ENCODE measurements around the gene TMEM81.

DNA sequence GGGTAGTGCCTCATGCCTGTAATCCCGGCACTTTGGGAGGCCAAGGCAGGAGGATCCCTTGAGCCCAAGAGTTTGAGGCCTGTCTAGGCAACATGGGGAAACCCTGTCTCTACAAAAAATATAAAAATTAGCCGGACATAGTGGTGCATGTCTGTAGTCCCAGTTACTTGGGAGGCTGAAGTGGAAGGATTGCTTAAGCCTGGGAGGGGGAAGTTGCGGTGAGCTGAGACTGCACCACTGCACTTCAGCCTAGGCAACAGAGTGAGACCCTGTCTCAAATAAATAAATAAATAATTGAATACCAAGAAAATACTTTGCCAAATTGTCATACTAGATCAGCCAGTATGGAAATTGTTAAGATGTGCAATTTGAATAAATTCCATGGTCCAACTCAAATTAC is 43.4 kb upstream of the TMEM81 start:
- TF ChIP-seq CEBPB (IDR thresholded peaks at IDR 0.05) (no peak), TAF1 (IDR thresholded peaks at IDR 0.05; ENCODE audit: low read depth) (no peak), REST (IDR thresholded peaks at IDR 0.05; ENCODE audit: low read depth) (no peak), RAD21 (IDR thresholded peaks at IDR 0.05; ENCODE audit: low read depth) (no peak), EP300 (IDR thresholded peaks at IDR 0.05; ENCODE audit: borderline replicate concordance) (no peak), EGR1 (IDR thresholded peaks at IDR 0.05) (no peak), ZBTB7A (IDR thresholded peaks at IDR 0.05; ENCODE audit: low read depth) (no peak), CREB1 (IDR thresholded peaks at IDR 0.05; ENCODE audit: low read depth) (no peak)
- TF ChIP-seq, protein P1, sequence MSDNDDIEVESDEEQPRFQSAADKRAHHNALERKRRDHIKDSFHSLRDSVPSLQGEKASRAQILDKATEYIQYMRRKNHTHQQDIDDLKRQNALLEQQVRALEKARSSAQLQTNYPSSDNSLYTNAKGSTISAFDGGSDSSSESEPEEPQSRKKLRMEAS (IDR thresholded peaks at IDR 0.05) = no peak
